ENCODE measurements around the gene NID2. TPM values are rescaled to one million over a fixed set of nuclear protein-coding genes. Genes with fewer than 3 reads are reported as not detected.

NID2 gene
- total and polyA plus RNA-seq, 2 of the 4 experiments (the other 2 are of a cell fraction) = 101 to 303 TPM

GRCh38 chr14:51967521-51967920 is 101.3 kb downstream of the NID2 start:
- Histone ChIP-seq H2BK120ac (ENCODE audit: low read depth, low read length) (no peak overlapping the region), H3K23ac (ENCODE audit: low read depth, low read length) (no peak overlapping the region), H3K4me1 (ENCODE audit: control insufficient read depth, insufficient read depth, low read length) (peaks cover 2% of the 10 kb centered on the region; the same call in 1 of the 2 replicates), H2AFZ (replicated peaks; ENCODE audit: low read length, poor library complexity) (no peak overlapping the region), H3K79me1 (ENCODE audit: low read depth in 1 of 2, low read length in 2 of 2) (0 out of 4 replicates have a peak, but pooled peaks cover 0 to 4% of the 10 kb centered on the region in 2 experiments), H3K9me3 (ENCODE audit: control insufficient read depth, insufficient read depth, low read length) (no peaks in the 10 kb centered on the region), H3K4me2 (ENCODE audit: low read depth, low read length) (no peak overlapping the region), H4K91ac (ENCODE audit: insufficient read depth, low read depth, low read length) (no peak overlapping the region), H2AK5ac (ENCODE audit: low read depth, low read length) (no peak overlapping the region), H3K14ac (replicated peaks; ENCODE audit: low read depth, low read length) (no peak overlapping the region), H3K4me3 (ENCODE audit: insufficient read depth, low read depth, low read length) (no peak overlapping the region), H2BK20ac (ENCODE audit: low read depth, low read length) (no peak overlapping the region), H4K20me1 (ENCODE audit: insufficient read depth, low read length) (no peaks in the 10 kb centered on the region), H3K4ac (ENCODE audit: low read depth, low read length) (no peak overlapping the region), H3K9me1 (ENCODE audit: insufficient read depth, low read length) (peaks cover 3% of the 10 kb centered on the region), H3K9ac (ENCODE audit: low read depth, low read length) (no peak overlapping the region), H3K36me3 (ENCODE audit: control insufficient read depth, insufficient read depth, low read length) (0 out of 2 replicates have a peak, but pooled peaks cover 1% of the 10 kb centered on the region), H2BK15ac (ENCODE audit: low read depth, low read length) (no peak overlapping the region), H3K56ac (ENCODE audit: extremely low read depth, insufficient read depth, low read length) (no peak overlapping the region), H4K8ac (ENCODE audit: low read depth in 2 of 2, low read length in 2 of 2) (no peak overlapping the region), H3K27ac (ENCODE audit: insufficient read depth, low read length) (no peak overlapping the region), H2AK9ac (replicated peaks; ENCODE audit: low read depth, low read length, poor library complexity) (no peak overlapping the region), H4K5ac (ENCODE audit: low read depth, low read length) (no peak overlapping the region), H2BK5ac (ENCODE audit: low read depth, low read length, poor library complexity, severe bottlenecking) (no peak overlapping the region), H3K18ac (ENCODE audit: low read depth, low read length) (no peak overlapping the region), H3K27me3 (ENCODE audit: control insufficient read depth, insufficient read depth, low read length) (no peaks in the 10 kb centered on the region)
- no peak for ATAC-seq (ENCODE audit: low read depth)
- intact Hi-C loops (cut with micrococcal nuclease) = no loop called here
- CTCF ChIA-PET = interaction anchor here (0.5 kb wide), 1 partner anchor 1731 kb away, joined by 8 read pairs; no protein-coding TSS in a partner anchor
- BruUV-seq (replicated peaks) = no TSS peak
- in situ Hi-C loops (cut with MboI; ENCODE audit: low sequenced_read_pairs) = no loop called here
- TF ChIP-seq CHD1 (IDR thresholded peaks at IDR 0.05; ENCODE audit: low read depth, low read length) = no peak
- TF ChIP-seq CEBPB (IDR thresholded peaks at IDR 0.05; ENCODE audit: low read depth, low read length) = no peak
- no peak for TF ChIP-seq POLR2A (IDR thresholded peaks at IDR 0.05; ENCODE audit: low read depth, low read length)
- no peak for TF ChIP-seq MAFK (IDR thresholded peaks at IDR 0.05; ENCODE audit: low read depth, low read length)
- TF ChIP-seq RCOR1 (IDR thresholded peaks at IDR 0.05; ENCODE audit: insufficient replicate concordance, low read length) = no peak
- TF ChIP-seq, protein P1, sequence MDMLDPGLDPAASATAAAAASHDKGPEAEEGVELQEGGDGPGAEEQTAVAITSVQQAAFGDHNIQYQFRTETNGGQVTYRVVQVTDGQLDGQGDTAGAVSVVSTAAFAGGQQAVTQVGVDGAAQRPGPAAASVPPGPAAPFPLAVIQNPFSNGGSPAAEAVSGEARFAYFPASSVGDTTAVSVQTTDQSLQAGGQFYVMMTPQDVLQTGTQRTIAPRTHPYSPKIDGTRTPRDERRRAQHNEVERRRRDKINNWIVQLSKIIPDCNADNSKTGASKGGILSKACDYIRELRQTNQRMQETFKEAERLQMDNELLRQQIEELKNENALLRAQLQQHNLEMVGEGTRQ (IDR thresholded peaks at IDR 0.05; ENCODE audit: low read depth, low read length) = no peak
- TF ChIP-seq MAZ (IDR thresholded peaks at IDR 0.05; ENCODE audit: borderline replicate concordance, low read depth, low read length) = no peak
- no peak for TF ChIP-seq RAD21 (IDR thresholded peaks at IDR 0.05; ENCODE audit: low read length)
- TF ChIP-seq RFX5 (IDR thresholded peaks at IDR 0.05; ENCODE audit: low read depth, low read length) = no peak
- TF ChIP-seq MXI1 (IDR thresholded peaks at IDR 0.05; ENCODE audit: borderline replicate concordance, low read depth, low read length) = no peak
- TF ChIP-seq SMC3 (IDR thresholded peaks at IDR 0.05; ENCODE audit: low read depth, low read length) = no peak
- no peak for TF ChIP-seq FOS (IDR thresholded peaks at IDR 0.05; ENCODE audit: low read depth, low read length)
- no peak for TF ChIP-seq CTCF (conservative IDR thresholded peaks at IDR 0.05; ENCODE audit: low read depth, low read length)
- TF ChIP-seq NFE2L2 (IDR thresholded peaks at IDR 0.05; ENCODE audit: low read depth, low read length) = no peak
- dilution Hi-C loops (cut with HindIII; ENCODE audit: low sequenced_read_pairs, unreplicated experiment) = no loop called here
- POLR2A ChIA-PET (ENCODE audit: unreplicated experiment) = no interaction called here
- peak; percentile 41 for DNase-seq
- WGBS, 2 experiments (ENCODE audit: extremely low coverage in 2 of 2, insufficient read length in 1 of 2) = no CpG with 5 or more reads among the region's 2 CpGs
